ENCODE data around the gene ABLIM2. TPM values are rescaled to one million over a fixed set of nuclear protein-coding genes. Genes with fewer than 3 reads are reported as not detected.

The ABLIM2 gene
- total and polyA plus RNA-seq, 2 experiments from 2014 or later = 1.5 to 4.3 TPM

GRCh38 chr4:7952615-7953014 lies 206.0 kb downstream of the ABLIM2 start:
- Histone ChIP-seq H3F3A (replicated peaks; ENCODE audit: low read depth) (no peaks in the 10 kb centered on the region), H3K4me1 (ENCODE audit: insufficient read depth) (no peaks in the 10 kb centered on the region), H3K4me3 (no peak overlapping the region), H3K4me2 (no peak overlapping the region), H3K27me3 (ENCODE audit: insufficient read depth) (no peaks in the 10 kb centered on the region), H2AFZ (no peak overlapping the region), H3K36me3 (ENCODE audit: insufficient read depth) (no peaks in the 10 kb centered on the region), H3K27ac (ENCODE audit: low read depth) (no peak overlapping the region), H3K9me2 (ENCODE audit: insufficient read depth) (no peaks in the 10 kb centered on the region), H3K79me2 (replicated peaks; ENCODE audit: insufficient read depth) (no peaks in the 10 kb centered on the region), H4K20me1 (replicated peaks; ENCODE audit: insufficient read depth) (no peaks in the 10 kb centered on the region)
- ATAC-seq (no peak), DNase-seq (ENCODE audit: low spot score) (no peak)
- peaks cover 6% of the 10 kb centered on the region for H3K27me3 Mint-ChIP-seq (ENCODE audit: insufficient read depth, low read depth, poor library complexity)
- H3K36me3 Mint-ChIP-seq (ENCODE audit: low read depth) = no peaks in the 10 kb centered on the region
- H3K9me3 Mint-ChIP-seq = peaks cover 3% of the 10 kb centered on the region; the same call in 1 of the 3 replicates
- no peak overlapping the region for H3K4me3 Mint-ChIP-seq
- no peak overlapping the region for H3K27ac Mint-ChIP-seq
- H3K4me1 Mint-ChIP-seq = peaks cover 9% of the 10 kb centered on the region
- TF ChIP-seq ZNF462 (CRISPR knock-in tag; IDR thresholded peaks at IDR 0.05) (no peak), ZNF114 (CRISPR knock-in tag; IDR thresholded peaks at IDR 0.05) (no peak), EZH2phosphoT487 (IDR thresholded peaks at IDR 0.05; ENCODE audit: unreplicated experiment) (no peak), EZH2 (IDR thresholded peaks at IDR 0.05; ENCODE audit: low read depth, unreplicated experiment) (no peak), POLR2AphosphoS5 (IDR thresholded peaks at IDR 0.05; ENCODE audit: low read depth) (no peak), JUNB (IDR thresholded peaks at IDR 0.05; ENCODE audit: unreplicated experiment) (no peak), ZNF331 (CRISPR knock-in tag; IDR thresholded peaks at IDR 0.05; ENCODE audit: low read depth) (no peak), CTCF (conservative IDR thresholded peaks at IDR 0.05; ENCODE audit: low read depth in 2 of 2) (no peak), STAT1 (IDR thresholded peaks at IDR 0.05; ENCODE audit: unreplicated experiment) (no peak), CREB1 (CRISPR knock-in tag; IDR thresholded peaks at IDR 0.05; ENCODE audit: low read depth) (no peak), ETS1 (IDR thresholded peaks at IDR 0.05) (no peak), REST (IDR thresholded peaks at IDR 0.05; ENCODE audit: unreplicated experiment) (no peak), NANOG (IDR thresholded peaks at IDR 0.05; ENCODE audit: borderline replicate concordance) (no peak)
